NK-92 (cell line): ENCODE data around the gene KRTAP10-11.

Experiments used
- DNase-seq: peaks from one replicate; lab custom pipeline; 2025; ENCODE audit not compliant: unreplicated experiment; lab: John Stamatoyannopoulos, UW

Gene KRTAP10-11

GRCh38 chr21:44694776-44695175 lies 48.6 kb downstream of the KRTAP10-11 start:
- no peak for DNase-seq

DNA sequence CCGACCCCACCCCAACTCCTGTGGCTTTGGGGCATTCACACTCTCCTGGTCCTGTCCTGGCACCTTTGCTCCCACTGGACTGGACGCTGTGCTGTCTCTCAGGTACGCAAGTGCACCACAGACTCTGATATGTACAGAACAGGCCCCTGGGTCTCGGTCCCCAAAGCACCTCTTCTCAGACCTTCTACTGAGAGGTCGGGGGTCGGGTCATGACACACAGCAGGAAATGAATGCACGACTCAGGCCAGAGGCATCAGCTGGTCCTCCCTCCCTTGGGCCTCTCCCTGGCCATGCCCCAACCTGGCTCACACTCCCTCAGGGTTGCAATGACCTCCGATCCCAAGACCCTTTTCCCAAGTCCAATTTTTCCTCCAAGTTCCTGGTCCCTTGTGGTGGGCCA lies 49.0 kb downstream of the KRTAP10-11 start:
- DNase-seq, result no peak

DNA sequence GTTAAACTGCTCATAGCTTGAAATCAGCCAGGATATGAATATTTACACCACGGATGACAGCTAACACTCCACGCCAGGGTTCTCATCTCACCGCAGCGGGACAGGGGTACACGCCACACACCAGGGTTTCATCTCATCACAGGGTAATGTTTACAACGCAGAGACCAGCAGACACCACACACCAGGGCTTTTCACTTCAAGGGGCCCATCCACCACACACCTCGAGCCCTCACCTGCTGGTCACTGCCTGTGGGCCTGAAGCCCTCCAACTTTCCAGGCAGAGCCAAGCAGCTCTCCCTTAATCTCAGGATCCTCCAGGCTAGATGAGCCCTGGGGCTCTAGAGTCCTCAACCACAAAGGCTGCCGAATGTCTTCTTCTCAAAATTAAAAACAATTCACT lies 49.4 kb downstream of the KRTAP10-11 start:
- DNase-seq, result no peak

- no peak for DNase-seq
Observed at GRCh38 chr21:44696572-44696971, 50.4 kb downstream of the KRTAP10-11 start.
